ENCODE data around the gene PCDHGC4. TPM values are rescaled to one million over a fixed set of nuclear protein-coding genes. Genes with fewer than 3 reads are reported as not detected.

The PCDHGC4 gene
- total and polyA plus RNA-seq, 2 of the 8 experiments (the other 6 are each of a cell fraction or from before 2014, with no cell fraction given) = 2.1 to 2.4 TPM

DNA sequence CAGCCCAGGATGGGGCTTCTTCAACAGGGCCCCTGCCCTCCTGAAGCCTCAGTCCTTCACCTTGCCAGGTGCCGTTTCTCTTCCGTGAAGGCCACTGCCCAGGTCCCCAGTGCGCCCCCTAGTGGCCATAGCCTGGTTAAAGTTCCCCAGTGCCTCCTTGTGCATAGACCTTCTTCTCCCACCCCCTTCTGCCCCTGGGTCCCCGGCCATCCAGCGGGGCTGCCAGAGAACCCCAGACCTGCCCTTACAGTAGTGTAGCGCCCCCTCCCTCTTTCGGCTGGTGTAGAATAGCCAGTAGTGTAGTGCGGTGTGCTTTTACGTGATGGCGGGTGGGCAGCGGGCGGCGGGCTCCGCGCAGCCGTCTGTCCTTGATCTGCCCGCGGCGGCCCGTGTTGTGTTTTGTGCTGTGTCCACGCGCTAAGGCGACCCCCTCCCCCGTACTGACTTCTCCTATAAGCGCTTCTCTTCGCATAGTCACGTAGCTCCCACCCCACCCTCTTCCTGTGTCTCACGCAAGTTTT, 27.6 kb downstream of the PCDHGC4 start:
- H3K18ac ChIP-seq (ENCODE audit: extremely low read depth, low read length) = no peak overlapping the region
- peaks cover 2 to 14% (median 9%) of the 10 kb centered on the region in 4 experiments; a peak in 6 of 8 replicates for H3K36me3 ChIP-seq (ENCODE audit: control insufficient read depth in 2 of 4, insufficient read depth in 4 of 4, low read length in 3 of 4)
- no peak overlapping the region for H2BK120ac ChIP-seq (replicated peaks; ENCODE audit: low read depth, low read length)
- H3K4me1 ChIP-seq (replicated peaks in 1 of 4; ENCODE audit: control insufficient read depth in 3 of 4, insufficient read depth in 4 of 4, low read length in 3 of 4) = peaks cover 7 to 35% (median 19%) of the 10 kb centered on the region in 4 experiments
- no peaks in the 10 kb centered on the region for H3K79me1 ChIP-seq (ENCODE audit: low read depth, low read length)
- POLR2A ChIA-PET (ENCODE audit: partially characterized antibody) = interaction anchor here (1.0 to 5.1 kb wide), 10 partner anchors 11 to 192 kb away, joined by 3 to 33 read pairs (median 4); partner anchors contain the start of genes PCDHGA11, PCDHGA12, PCDHGB7 and PCDHGC5
- H3K9ac ChIP-seq (replicated peaks in 1 of 4; ENCODE audit: extremely low read depth in 1 of 4, low read depth in 3 of 4, low read length in 3 of 4) = no peak overlapping the region
- peak; percentile 93 to 99 for DNase-seq (ENCODE audit: low read depth in 1 of 2, low spot score in 2 of 2)
- H2BK15ac ChIP-seq (ENCODE audit: low read length) = no peak overlapping the region
- no peaks in the 10 kb centered on the region for H3K9me3 ChIP-seq (ENCODE audit: insufficient read depth in 2 of 2, low read depth in 1 of 2, low read length in 1 of 2)
- no peak overlapping the region for H2AK5ac ChIP-seq (ENCODE audit: low read depth, low read length)
- no peak overlapping the region for H3K56ac ChIP-seq (replicated peaks; ENCODE audit: insufficient read length, low read depth, low read length)
- peak overlapping the region; percentile 61 to 83 (median 76) for H3K4me3 ChIP-seq (ENCODE audit: extremely low read depth in 1 of 4, insufficient read depth in 2 of 4, low read depth in 3 of 4, low read length in 4 of 4)
- no peak overlapping the region for H3K4ac ChIP-seq (replicated peaks; ENCODE audit: insufficient read length, low read depth, low read length)
- no peaks in the 10 kb centered on the region for H3K27me3 ChIP-seq (replicated peaks in 1 of 4; ENCODE audit: control insufficient read depth in 3 of 4, extremely low read depth in 1 of 4, insufficient read depth in 3 of 4, low read length in 3 of 4)
- no peak overlapping the region for H4K8ac ChIP-seq (ENCODE audit: extremely low read depth, insufficient read depth, low read length)
- no peaks in the 10 kb centered on the region for H3K79me2 ChIP-seq (ENCODE audit: control insufficient read depth in 1 of 2, insufficient read depth in 2 of 2, low read length in 2 of 2)
- H3K23ac ChIP-seq (ENCODE audit: insufficient read length) = no peak overlapping the region
- FAIRE-seq = peak; percentile 89
- H3K4me2 ChIP-seq (ENCODE audit: insufficient read depth in 1 of 2, low read depth in 2 of 2, low read length in 2 of 2) = peak overlapping the region; percentile 98 to 100
- H2AFZ ChIP-seq (ENCODE audit: low read length) = 0 out of 2 replicates have a peak overlapping the region, but pooled peaks have one; percentile 66
- no peak overlapping the region for H2BK12ac ChIP-seq (ENCODE audit: low read depth, low read length)
- WGBS, 2 experiments (ENCODE audit: extremely low coverage in 1 of 2, insufficient coverage in 1 of 2, insufficient read length in 1 of 2, insufficient replicate concordance in 2 of 2, low coverage in 1 of 2, low lambda C conversion rate in 2 of 2, missing lambda C conversion rate in 1 of 2) = 3% methylated on average over 28 of the region's 28 CpGs; no CpG with 5 or more reads in 1 of the 2 experiments
- no peak overlapping the region for H3K27ac ChIP-seq (ENCODE audit: low read depth, low read length)
- H3K14ac ChIP-seq (ENCODE audit: insufficient read length) = no peak overlapping the region
- H3K23me2 ChIP-seq (ENCODE audit: low read depth, low read length) = peaks cover 15% of the 10 kb centered on the region
- H2BK20ac ChIP-seq (ENCODE audit: low read length) = no peak overlapping the region
- H2BK5ac ChIP-seq (ENCODE audit: low read depth, low read length) = no peak overlapping the region
- no peak overlapping the region for H4K91ac ChIP-seq (replicated peaks; ENCODE audit: insufficient read length, low read length)
- H4K5ac ChIP-seq (ENCODE audit: insufficient read length, low read depth, low read length) = no peak overlapping the region
- no peaks in the 10 kb centered on the region for H4K20me1 ChIP-seq (replicated peaks in 1 of 2; ENCODE audit: control insufficient read depth in 1 of 2, insufficient read depth in 2 of 2, low read length in 2 of 2)
- CTCF ChIA-PET (ENCODE audit: partially characterized antibody) = interaction anchor here (0.6 to 50.9 kb wide), 53 partner anchors 10 to 418 kb away, joined by 3 to 1236 read pairs (median 5); partner anchors contain the start of genes PCDHB10, PCDHB11, PCDHB13 and PCDHB14
- TF ChIP-seq, protein P1, sequence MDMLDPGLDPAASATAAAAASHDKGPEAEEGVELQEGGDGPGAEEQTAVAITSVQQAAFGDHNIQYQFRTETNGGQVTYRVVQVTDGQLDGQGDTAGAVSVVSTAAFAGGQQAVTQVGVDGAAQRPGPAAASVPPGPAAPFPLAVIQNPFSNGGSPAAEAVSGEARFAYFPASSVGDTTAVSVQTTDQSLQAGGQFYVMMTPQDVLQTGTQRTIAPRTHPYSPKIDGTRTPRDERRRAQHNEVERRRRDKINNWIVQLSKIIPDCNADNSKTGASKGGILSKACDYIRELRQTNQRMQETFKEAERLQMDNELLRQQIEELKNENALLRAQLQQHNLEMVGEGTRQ (IDR thresholded peaks at IDR 0.05; ENCODE audit: low read length) = no peak
- TF ChIP-seq TAF7 (optimal IDR thresholded peaks at IDR 0.05; ENCODE audit: borderline replicate concordance, low read depth, low read length) (peak; percentile 76), KDM1A (IDR thresholded peaks at IDR 0.05; ENCODE audit: borderline replicate concordance, low read length) (no peak), SIX5 (IDR thresholded peaks at IDR 0.05; ENCODE audit: low read depth, low read length) (no peak), RBBP5 (IDR thresholded peaks at IDR 0.05; ENCODE audit: borderline replicate concordance, low read depth, low read length) (no peak), CHD2 (IDR thresholded peaks at IDR 0.05; ENCODE audit: low read length) (no peak; the same call in 1 of the 2 replicates), CTBP2 (IDR thresholded peaks at IDR 0.05; ENCODE audit: borderline replicate concordance, insufficient read depth, insufficient read length, low read length) (no peak), POLR2A (IDR thresholded peaks at IDR 0.05; ENCODE audit: control extremely low read depth in 1 of 2, low read depth in 2 of 2, low read length in 2 of 2) (peak in 1 of 2 experiments; percentile 60; a peak in 2 of 3 replicates)
- TF ChIP-seq, protein P2, sequence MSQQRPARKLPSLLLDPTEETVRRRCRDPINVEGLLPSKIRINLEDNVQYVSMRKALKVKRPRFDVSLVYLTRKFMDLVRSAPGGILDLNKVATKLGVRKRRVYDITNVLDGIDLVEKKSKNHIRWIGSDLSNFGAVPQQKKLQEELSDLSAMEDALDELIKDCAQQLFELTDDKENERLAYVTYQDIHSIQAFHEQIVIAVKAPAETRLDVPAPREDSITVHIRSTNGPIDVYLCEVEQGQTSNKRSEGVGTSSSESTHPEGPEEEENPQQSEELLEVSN (IDR thresholded peaks at IDR 0.05) = no peak; the same call in 1 of the 2 replicates
